ENCODE results near the gene ZFYVE28.
A peak's percentile ranks its signal among the peaks of the same experiment; 100 is the strongest.
"Not testable (repeated sequence)": the region's sequence is repeated elsewhere in the genome, so short reads cannot be mapped to it uniquely, and the experiment has no call there.

The ZFYVE28 gene

GRCh38 chr4:2388429-2389182 is 29.8 kb downstream of the ZFYVE28 start:
- no peak for DNase-seq

GRCh38 chr4:2387829-2388228 is 30.6 kb downstream of the ZFYVE28 start:
- no peak for DNase-seq

GRCh38 chr4:2387218-2387617 is 31.2 kb downstream of the ZFYVE28 start:
- no peak for DNase-seq

GRCh38 chr4:2386717-2387116 is 31.7 kb downstream of the ZFYVE28 start:
- no peak for DNase-seq

DNA sequence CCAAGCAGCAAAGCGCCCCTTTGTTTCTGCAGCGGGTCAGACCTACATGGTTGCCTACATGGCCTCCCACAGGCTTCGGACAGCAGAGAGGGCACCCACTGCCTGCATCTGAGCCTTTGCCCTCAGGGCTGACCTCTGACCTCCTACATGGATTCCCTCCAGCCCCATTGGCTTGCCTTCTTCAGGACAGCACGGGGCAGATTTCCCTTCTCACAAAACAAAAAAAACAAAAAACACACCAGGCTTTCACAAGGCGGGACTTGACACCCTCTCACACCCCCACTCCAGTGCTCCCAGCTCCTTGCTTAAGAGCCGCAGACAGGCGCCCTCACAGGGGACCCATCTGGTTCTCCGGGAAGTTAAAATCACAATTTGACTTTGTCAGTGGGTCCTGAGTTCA is 32.9 kb downstream of the ZFYVE28 start:
- no peak for DNase-seq

DNA sequence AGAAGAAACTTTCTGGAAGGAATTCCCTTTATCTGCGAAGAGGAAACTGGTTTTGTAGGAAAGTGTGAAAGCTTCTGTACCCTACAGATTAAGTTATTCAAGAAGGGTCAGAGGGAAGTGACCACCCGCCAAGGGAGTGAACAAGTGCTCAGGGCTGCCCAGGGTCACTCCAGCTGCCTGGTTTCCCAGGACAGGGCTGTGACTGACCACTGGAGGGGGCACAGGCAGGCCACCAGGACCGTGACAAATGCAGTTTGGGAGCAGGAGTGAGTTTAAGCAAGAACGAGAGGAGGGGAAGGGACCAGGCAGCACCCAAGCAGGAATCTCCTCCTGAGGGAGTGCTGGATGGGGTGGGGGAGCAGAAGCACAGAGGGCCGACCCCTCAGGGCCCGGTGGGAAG is 34.2 kb downstream of the ZFYVE28 start:
- no peak for DNase-seq

DNA sequence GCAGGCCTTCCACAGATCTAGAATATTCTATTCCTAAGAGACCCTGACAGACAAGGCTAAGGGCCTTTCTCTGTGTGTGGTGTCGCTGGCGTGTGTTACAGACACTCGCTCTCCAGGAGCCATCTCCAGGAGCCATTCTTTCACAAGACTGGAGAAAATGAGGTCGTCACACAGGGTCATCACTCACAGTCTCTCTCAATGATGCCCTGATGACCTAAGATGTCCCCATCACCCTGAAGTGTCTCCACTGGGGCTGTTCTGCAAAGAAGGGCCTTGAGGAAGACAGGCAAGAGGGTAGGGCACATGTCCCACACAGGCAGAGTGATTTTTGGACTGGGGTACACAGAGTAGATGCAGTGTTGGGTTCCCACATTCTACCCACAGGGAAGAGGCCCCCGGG is 34.7 kb downstream of the ZFYVE28 start:
- no peak for DNase-seq

- DNase-seq, result not testable (repeated sequence)
Measured at GRCh38 chr4:2383220-2383631, 35.2 kb downstream of the ZFYVE28 start.

- not testable (repeated sequence) for DNase-seq
Measured at GRCh38 chr4:2382769-2383202, 35.7 kb downstream of the ZFYVE28 start.

GRCh38 chr4:2380589-2380988 is 37.9 kb downstream of the ZFYVE28 start:
- DNase-seq, result not testable (repeated sequence)

DNA sequence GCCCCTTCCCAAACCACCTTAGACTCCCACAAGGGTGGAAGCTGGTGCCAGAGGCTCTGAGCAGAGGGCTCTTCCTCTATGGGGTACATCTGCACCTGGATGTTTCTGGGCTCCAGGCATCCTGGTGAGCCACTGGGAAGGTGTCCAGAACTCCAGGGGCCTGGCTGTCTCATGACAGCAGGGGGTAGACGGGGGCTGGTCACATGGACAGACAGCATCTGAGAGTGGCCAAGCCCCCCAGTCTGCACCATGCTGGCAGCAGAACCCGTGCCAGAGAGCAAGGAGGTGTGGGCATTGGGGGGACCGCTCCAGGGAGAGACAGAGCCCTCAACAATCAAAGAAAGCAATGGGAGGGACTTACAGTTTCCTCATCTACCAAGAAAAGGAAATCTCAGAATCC is 39.5 kb downstream of the ZFYVE28 start:
- DNase-seq, result peak; percentile 10

DNA sequence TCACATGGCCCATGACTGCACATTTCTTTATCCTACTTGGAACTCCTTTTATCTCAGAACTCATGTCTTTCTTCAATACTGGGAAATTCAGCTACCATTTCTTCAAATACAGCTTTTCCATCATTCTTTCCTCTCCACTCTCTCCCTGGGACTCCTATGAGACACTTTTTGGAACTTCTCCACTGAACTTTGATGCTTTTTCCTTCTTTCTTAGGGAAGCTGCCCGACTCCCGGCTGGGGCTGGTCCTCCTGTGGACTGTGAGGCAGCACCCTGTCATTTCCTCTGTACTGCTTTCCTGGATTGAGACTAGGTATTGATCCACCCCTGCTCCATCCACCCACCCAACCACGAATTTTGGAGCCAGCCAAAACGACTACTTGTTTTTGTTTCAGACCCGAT is 40.0 kb downstream of the ZFYVE28 start:
- no peak for DNase-seq

DNA sequence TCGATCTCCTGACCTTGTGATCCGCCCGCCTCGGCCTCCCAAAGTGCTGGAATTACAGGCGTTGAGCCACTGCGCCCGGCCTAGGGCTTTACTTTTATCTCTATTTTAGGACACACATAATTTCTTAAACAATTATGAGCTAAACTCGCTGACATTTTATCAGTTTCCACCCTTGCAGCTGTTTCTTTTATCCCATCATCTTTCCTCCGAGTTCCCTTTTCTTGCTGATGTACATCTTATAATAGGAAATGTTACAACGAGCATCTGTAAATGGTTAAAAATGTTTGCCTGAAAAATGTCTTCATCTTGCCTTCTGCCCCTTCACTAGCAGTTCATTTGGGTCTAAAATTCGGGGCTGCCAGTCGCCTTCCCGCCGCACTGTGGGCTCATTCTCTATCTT is 41.2 kb downstream of the ZFYVE28 start:
- no peak for DNase-seq

- no peak for DNase-seq
Measured at GRCh38 chr4:2375427-2375826, 43.0 kb downstream of the ZFYVE28 start.

DNA sequence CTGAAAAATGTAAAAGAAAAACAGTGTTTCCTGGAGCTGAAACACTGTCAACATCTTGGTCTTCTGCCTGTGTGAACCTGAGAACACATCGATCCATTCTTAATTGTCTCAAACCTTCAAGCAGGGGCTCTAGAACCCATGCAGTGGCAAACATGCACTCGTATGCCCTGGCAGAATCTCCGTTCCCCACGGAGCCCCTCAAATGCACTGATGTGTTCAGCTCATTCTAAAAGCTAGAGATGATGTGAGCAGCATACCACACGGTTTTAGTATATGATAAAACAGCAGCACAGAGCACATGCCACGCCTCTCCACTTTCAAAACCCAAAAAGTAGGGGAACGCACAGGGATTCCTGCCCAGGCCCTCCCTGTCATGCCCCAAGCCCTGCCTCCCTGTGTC is 44.9 kb downstream of the ZFYVE28 start:
- no peak for DNase-seq

DNA sequence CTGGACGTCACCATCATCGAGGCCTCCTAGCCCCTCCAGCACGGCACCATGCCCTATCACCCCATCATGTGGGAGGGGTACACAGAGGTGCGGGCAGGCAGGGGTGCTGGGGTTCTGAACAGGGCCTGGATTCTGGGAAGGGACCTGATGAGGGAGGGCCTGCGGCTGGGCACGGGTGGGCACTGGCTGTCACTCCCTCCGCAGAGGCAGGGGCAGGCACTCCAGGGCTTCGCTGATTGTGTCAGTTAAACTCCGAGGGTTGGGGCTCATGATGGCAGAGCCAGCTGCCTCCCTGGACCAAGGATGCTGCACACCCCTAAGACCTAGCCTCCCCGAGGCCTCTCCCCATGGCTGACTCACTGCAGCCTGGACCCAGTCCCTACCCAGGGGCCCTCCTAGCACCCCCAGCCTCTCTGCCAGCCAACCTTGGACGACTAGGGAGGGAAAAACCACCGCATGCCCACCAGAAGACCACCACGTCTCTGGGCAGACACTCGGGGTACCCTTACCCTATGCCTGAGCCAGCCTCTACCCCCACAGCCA is 45.9 kb downstream of the ZFYVE28 start:
- no peak for DNase-seq

GRCh38 chr4:2371765-2372487 is 46.5 kb downstream of the ZFYVE28 start:
- DNase-seq, result no peak

GRCh38 chr4:2370597-2371320 is 47.7 kb downstream of the ZFYVE28 start:
- DNase-seq, result no peak

DNA sequence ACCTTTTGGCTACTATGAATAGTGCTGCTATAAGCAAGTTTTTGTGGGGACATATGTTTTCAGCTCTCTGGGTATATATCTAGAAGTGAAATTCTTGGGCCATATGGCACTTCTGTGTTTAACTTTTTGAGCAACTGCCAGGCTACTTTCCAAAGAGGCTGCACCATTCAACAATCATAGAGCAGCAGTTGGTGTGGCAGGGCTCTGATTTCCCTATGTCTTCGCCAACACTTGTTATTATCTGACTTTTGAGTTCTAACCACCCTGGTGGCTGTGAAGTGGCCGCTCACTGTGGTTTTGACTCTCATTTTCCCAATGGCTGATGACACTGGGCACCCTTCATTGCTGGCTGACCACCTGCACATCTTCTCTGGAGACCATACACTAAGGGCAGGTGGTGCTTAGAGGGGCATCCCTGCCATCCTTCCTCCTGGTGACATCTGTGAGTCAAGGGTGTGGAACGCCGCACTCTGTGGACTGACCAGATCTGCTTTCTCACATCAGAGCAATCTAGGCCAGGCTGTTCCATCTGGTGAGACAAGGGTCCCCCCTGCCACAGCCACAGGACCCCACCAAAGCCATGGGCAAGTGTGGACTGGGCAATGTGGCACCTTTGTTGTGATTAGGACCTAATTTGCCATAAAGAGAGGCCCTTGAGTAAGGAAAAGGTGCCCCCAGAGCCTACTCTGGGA is 49.6 kb downstream of the ZFYVE28 start:
- no peak for DNase-seq

DNA sequence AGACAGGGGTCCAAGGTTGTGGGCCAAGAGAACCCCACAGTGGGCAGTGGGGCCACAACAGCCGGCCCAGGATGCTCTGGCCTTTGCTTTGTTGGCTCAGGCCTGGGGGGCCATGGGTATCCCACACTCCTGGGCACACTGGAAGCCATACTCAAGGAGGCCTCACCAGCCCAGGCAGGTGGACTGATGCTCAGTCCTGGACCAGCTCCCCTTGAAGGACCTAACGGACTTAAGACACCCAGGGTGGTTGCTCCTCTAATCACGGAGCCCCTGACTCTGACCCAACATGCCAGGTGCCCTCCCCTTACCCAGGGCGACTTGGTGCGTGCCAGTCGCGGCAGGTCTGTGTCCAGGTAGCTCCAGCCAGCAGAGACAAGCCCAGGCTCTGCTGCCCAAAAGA is 50.8 kb downstream of the ZFYVE28 start:
- no peak for DNase-seq

- peak; percentile 17 for DNase-seq
Measured at GRCh38 chr4:2366252-2367192, 51.9 kb downstream of the ZFYVE28 start.

GRCh38 chr4:2365913-2366210 is 52.6 kb downstream of the ZFYVE28 start:
- DNase-seq, result no peak

Measured in NCI-H2081 treated with DMSO at 0.1 percent for 48 hours (cell line).